Stomach (tissue), 9 donors: ENCODE results near the gene OR9G1. TPM values are rescaled to one million over a fixed set of nuclear protein-coding genes. Genes with fewer than 3 reads are reported as not detected.

Source experiments
- DNase-seq, 2 donors: peaks; one replicate each; pipeline versions ENCODE4 v3.0.0 to v3.0.0-alpha.2; 2013 to 2019
- H3K27ac ChIP-seq, 5 donors: fragments of 200-600 bp in 4 of 5; sonication (generic) in 4 of 5; one replicate each; pipeline ENCODE4 v1.5.1; 2013 to 2019; ENCODE audit warnings: mild to moderate bottlenecking in 1 of 5, moderate library complexity in 1 of 5
- H3K27me3 ChIP-seq, 3 donors: fragments of 200-600 bp; sonication (generic); one replicate each; pipeline ENCODE4 v1.5.1; 2017 to 2019; ENCODE audit warnings: mixed run types in 1 of 3
- H3K36me3 ChIP-seq, 4 donors: fragments of 200-600 bp; sonication (generic); 1 replicate in 3 of 4; 2 replicates in 1 of 4; pipeline ENCODE4 v1.5.1; 2016 to 2019
- H3K4me1 ChIP-seq, 4 donors: fragments of 200-600 bp; sonication (generic); one replicate each; pipeline ENCODE4 v1.5.1; 2016 to 2019
- H3K4me3 ChIP-seq, 4 donors: fragments of 200-600 bp; sonication (generic) in 3 of 4; one replicate each; pipeline ENCODE4 v1.5.1; 2016 to 2019; ENCODE audit warnings: mild to moderate bottlenecking in 1 of 4
- H3K9me3 ChIP-seq, 4 donors: fragments of 200-600 bp; sonication (generic); one replicate each; pipeline ENCODE4 v1.5.1; 2016 to 2019
- CTCF ChIP-seq, 7 experiments: fragments of 450-650 bp in 4 of 7; fragments of 200-600 bp in 3 of 7; sonication (generic) in 3 of 7; IDR thresholded peaks; one replicate each; pipeline ENCODE4 v1.5.1; 2016 to 2019; ENCODE audit warnings: antibody characterized with exemption in 7 of 7, control low read depth in 2 of 7, mild to moderate bottlenecking in 1 of 7
- EP300 ChIP-seq: sonication (generic); formaldehyde crosslinking; IDR thresholded peaks from one replicate; pipeline ENCODE4 v1.6.1; 2017; ENCODE audit warnings: antibody characterized with exemption
- POLR2A ChIP-seq, 4 donors: fragments of 450-650 bp; IDR thresholded peaks; one replicate each; pipeline ENCODE4 v1.6.1; 2016; ENCODE audit warnings: antibody characterized with exemption in 4 of 4, control low read depth in 2 of 4, mild to moderate bottlenecking in 1 of 4, moderate library complexity in 1 of 4
- POLR2AphosphoS5 ChIP-seq, 3 donors: sonication (generic); formaldehyde crosslinking; IDR thresholded peaks; one replicate each; pipeline ENCODE4 v1.6.1; 2016; ENCODE audit warnings: antibody characterized with exemption in 3 of 3
- WGBS, 5 donors: extraction: QIAGEN DNeasy Blood & Tissue Kit in 3 of 5; methylation state at CpG; one replicate each; pipeline versions ENCODE4 v1.1.5 to v1.1.7; 2013 to 2018; 5-methylcytosine and 5-hydroxymethylcytosine counted together
- intact Hi-C: fragments of 100-400 bp; cut with DNase I; formaldehyde crosslinking; loops from one replicate; pipeline ENCODE4 v1.15.1; 2023; ENCODE audit warnings: low total_unique reads
- polyA plus RNA-seq, 3 donors: library from polyadenylated mRNA; stranded (reverse); fragments of 200-250 nt; gene quantifications; one replicate each; pipeline ENCODE4 v1.2.3, GENCODE V29; 2013
- small RNA-seq, 4 donors: library from RNA; depleted of rRNA; stranded (forward); fragments of <200 nt; gene quantifications; one replicate each; pipeline ENCODE3, GENCODE V24; 2016
- total RNA-seq, 5 donors: library from RNA; depleted of rRNA; stranded (reverse); fragments of >200 nt; gene quantifications; one replicate each; pipeline versions ENCODE4 v1.1.0 to v1.2.3, GENCODE V29; 2014 to 2016
- donor health status: healthy with polysubstance abuse.
- donor health status: Bipolar disorder and iron deficiency.
- donor health status: healthy.

The OR9G1 gene
- total and polyA plus RNA-seq, 8 donors = not detected

- H3K4me1 ChIP-seq = no peaks in the 10 kb centered on the region
- no peaks in the 10 kb centered on the region for H3K9me3 ChIP-seq
- no peak for TF ChIP-seq EP300
- no peaks in the 10 kb centered on the region for H3K27me3 ChIP-seq
- WGBS, 5 donors = 76 to 92% (median 86%) methylated on average over 3 of the region's 3 CpGs
- no peak overlapping the region for H3K4me3 ChIP-seq
- no peaks in the 10 kb centered on the region for H3K36me3 ChIP-seq
- H3K27ac ChIP-seq = no peak overlapping the region
- no peak for DNase-seq
- intact Hi-C loops = no loop called here
Measured at GRCh38 chr11:56740107-56740506, 41.2 kb downstream of the OR9G1 start.

- 73 to 87% (median 80%) methylated on average over 4 of the region's 4 CpGs for WGBS, 5 donors
- Histone ChIP-seq H3K27ac (no peak overlapping the region), H3K27me3 (no peaks in the 10 kb centered on the region), H3K36me3 (no peaks in the 10 kb centered on the region), H3K4me3 (no peak overlapping the region), H3K4me1 (no peaks in the 10 kb centered on the region), H3K9me3 (no peaks in the 10 kb centered on the region)
- no peak for TF ChIP-seq POLR2AphosphoS5 (IDR thresholded peaks at IDR 0.05)
- no peak for TF ChIP-seq CTCF (IDR thresholded peaks at IDR 0.05)
- no peak for TF ChIP-seq POLR2A (IDR thresholded peaks at IDR 0.05)
- no peak for TF ChIP-seq EP300
- DNase-seq = no peak
- intact Hi-C loops = no loop called here
Measured at GRCh38 chr11:56740886-56741285, 42.0 kb downstream of the OR9G1 start.

DNA sequence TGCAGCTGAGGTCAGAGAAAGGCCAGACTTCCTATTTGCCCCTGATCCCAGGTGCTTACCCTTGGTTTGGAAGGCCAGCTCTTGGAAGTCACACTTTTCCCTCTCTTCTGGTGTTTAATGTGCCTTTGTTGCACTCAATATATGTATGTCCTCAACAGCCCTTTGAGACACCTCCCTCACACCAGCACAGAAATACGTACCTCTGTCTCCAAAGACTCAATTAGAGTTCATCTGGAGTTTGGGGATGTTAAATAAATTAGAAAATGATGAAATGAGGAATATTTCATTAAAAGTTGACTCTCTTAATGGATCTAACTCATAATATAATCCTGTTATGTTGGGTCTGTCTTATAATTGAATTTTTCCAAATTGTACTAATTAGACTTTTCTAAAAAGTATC, 49.7 kb downstream of the OR9G1 start, which contains the start of gene OR9G4:
OR9G4 (minus strand) TSS at position 101 of the 400 bp plus-strand sequence. CDS start 4,931 bp downstream, outside the sequence.
- no peaks in the 10 kb centered on the region for H3K27me3 ChIP-seq
- H3K36me3 ChIP-seq = no peaks in the 10 kb centered on the region
- intact Hi-C loops = no loop called here
- H3K4me3 ChIP-seq = no peak within 1 kb of the TSS
- DNase-seq = no peak
- WGBS, 5 donors = 59 to 69% (median 69%) methylated on average over 1 of the region's 1 CpG
- no peaks in the 10 kb centered on the region for H3K9me3 ChIP-seq
- no peaks in the 10 kb centered on the region for H3K4me1 ChIP-seq
- TF ChIP-seq POLR2A (IDR thresholded peaks at IDR 0.05) = no peak
- no peak for TF ChIP-seq EP300
- no peak for TF ChIP-seq POLR2AphosphoS5 (IDR thresholded peaks at IDR 0.05)
- no peak for TF ChIP-seq CTCF (IDR thresholded peaks at IDR 0.05)
- no peak within 1 kb of the TSS for H3K27ac ChIP-seq

DNA sequence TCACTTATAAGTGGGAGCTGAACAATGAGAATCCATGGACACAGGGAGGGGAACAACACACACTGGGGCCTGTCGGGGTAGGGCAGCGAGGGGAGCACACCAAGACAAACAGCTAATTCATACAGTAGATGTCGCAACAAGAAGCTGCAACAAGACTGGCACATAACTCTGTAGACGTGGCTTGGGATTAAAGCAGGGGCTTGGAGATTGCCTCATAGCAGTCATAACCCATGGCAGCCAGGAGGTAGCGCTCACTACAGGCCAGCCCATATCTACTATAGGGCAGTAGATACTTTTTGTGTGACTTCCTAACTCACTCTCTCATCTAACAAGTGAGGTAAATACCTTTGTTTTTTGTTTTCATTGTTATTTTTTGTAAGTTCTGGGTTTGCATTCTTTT, 51.3 kb downstream of the OR9G1 start:
- H3K36me3 ChIP-seq = no peaks in the 10 kb centered on the region
- no peaks in the 10 kb centered on the region for H3K9me3 ChIP-seq
- no peaks in the 10 kb centered on the region for H3K4me1 ChIP-seq
- WGBS, 5 donors = 77 to 92% (median 91%) methylated on average over 5 of the region's 5 CpGs
- intact Hi-C loops = no loop called here
- no peak overlapping the region for H3K4me3 ChIP-seq
- H3K27ac ChIP-seq = no peak overlapping the region
- no peak for DNase-seq
- no peak for TF ChIP-seq POLR2A (IDR thresholded peaks at IDR 0.05)
- TF ChIP-seq POLR2AphosphoS5 (IDR thresholded peaks at IDR 0.05) = no peak
- no peak for TF ChIP-seq CTCF (IDR thresholded peaks at IDR 0.05)
- no peak for TF ChIP-seq EP300
- no peaks in the 10 kb centered on the region for H3K27me3 ChIP-seq

DNA sequence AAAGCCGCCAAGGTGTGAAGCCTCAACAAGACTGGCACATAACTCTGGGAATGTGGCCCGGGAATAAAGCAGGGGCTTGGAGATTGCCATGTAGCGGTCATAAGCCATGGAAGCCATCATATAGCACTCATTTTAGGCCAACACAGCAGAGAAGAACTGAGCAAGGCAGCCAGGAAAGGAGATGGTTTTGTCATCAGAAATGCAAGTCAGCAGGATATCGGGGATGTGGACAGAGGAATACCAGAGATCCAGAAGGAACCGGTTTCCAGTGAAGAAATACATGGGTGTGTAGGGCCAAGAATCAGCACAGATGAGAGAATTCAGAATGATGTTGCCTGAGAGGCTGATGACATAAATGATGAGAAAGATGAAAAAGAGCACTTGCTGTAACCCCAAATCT, 52.6 kb downstream of the OR9G1 start:
- Histone ChIP-seq H3K4me1 (no peaks in the 10 kb centered on the region), H3K9me3 (no peaks in the 10 kb centered on the region), H3K27ac (no peak overlapping the region), H3K36me3 (no peaks in the 10 kb centered on the region), H3K4me3 (no peak overlapping the region), H3K27me3 (peaks cover 0 to 4% (median 0%) of the 10 kb centered on the region in 3 donors)
- 77 to 90% (median 88%) methylated on average over 5 of the region's 5 CpGs for WGBS, 5 donors
- no peak for DNase-seq
- intact Hi-C loops = no loop called here
- TF ChIP-seq CTCF (IDR thresholded peaks at IDR 0.05) (no peak), POLR2AphosphoS5 (IDR thresholded peaks at IDR 0.05) (no peak), EP300 (no peak)

Small RNAs within 50 kb of the gene (small RNA-seq; reads per million reads assigned to genes)
- gene AP001803.1 (0 to 0.23 (median 0) reads per million in 4 donors), gene AP004245.1 (0 reads per million in 4 donors), gene MIR6128 (0 reads per million in 4 donors)

Other genes with a start within 250 kb of the OR9G1 start
- gene OR5M3, start 225.7 kb upstream of the OR9G1 start, total RNA-seq = not detected
- not detected for gene OR5M3, start 225.7 kb upstream of the OR9G1 start, polyA plus RNA-seq
- gene OR5M8, start 207.7 kb upstream of the OR9G1 start, total RNA-seq = not detected
- not detected for gene OR5M8, start 207.7 kb upstream of the OR9G1 start, polyA plus RNA-seq
- not detected for gene OR5M11, start 155.8 kb upstream of the OR9G1 start, total RNA-seq
- gene OR5M11, start 155.8 kb upstream of the OR9G1 start, polyA plus RNA-seq = not detected
- not detected for gene OR5M10, start 121.4 kb upstream of the OR9G1 start, total RNA-seq
- not detected for gene OR5M10, start 121.4 kb upstream of the OR9G1 start, polyA plus RNA-seq
- under 1 TPM in 1 of 5 donors, not detected in 4; under 0.01 TPM for gene OR5M1, start 84.2 kb upstream of the OR9G1 start, total RNA-seq
- not detected for gene OR5M1, start 84.2 kb upstream of the OR9G1 start, polyA plus RNA-seq
- gene OR5AP2, start 56.7 kb upstream of the OR9G1 start, total RNA-seq = not detected
- gene OR5AP2, start 56.7 kb upstream of the OR9G1 start, polyA plus RNA-seq = not detected
- not detected for gene OR5AR1, start 35.4 kb upstream of the OR9G1 start, total RNA-seq
- not detected for gene OR5AR1, start 35.4 kb upstream of the OR9G1 start, polyA plus RNA-seq
- gene OR9G4, start 49.6 kb downstream of the OR9G1 start, total RNA-seq = not detected
- gene OR9G4, start 49.6 kb downstream of the OR9G1 start, polyA plus RNA-seq = not detected